Thyroid gland (tissue), 4 donors: ENCODE data around the gene LGR6.
A peak's percentile ranks its signal among the peaks of the same experiment; 100 is the strongest.

ENCODE experiments used
- POLR2A ChIP-seq, 2 donors: fragments of 450-650 bp; IDR thresholded peaks; one replicate each; pipeline ENCODE4 v1.6.1; 2017; ENCODE audit warnings: antibody characterized with exemption in 2 of 2, mild to moderate bottlenecking in 2 of 2, moderate library complexity in 1 of 2
- TF ChIP-seq, protein P1 (sequence below), 6 experiments: fragments of 200-600 bp in 3 of 6; fragments of 450-650 bp in 3 of 6; sonication (generic) in 3 of 6; IDR thresholded peaks; one replicate each; pipeline ENCODE4 v1.5.1; 2016 to 2019; ENCODE audit warnings: antibody characterized with exemption in 6 of 6, mild to moderate bottlenecking in 2 of 6, inconsistent platforms in 1 of 6, moderate library complexity in 1 of 6

DNA sequence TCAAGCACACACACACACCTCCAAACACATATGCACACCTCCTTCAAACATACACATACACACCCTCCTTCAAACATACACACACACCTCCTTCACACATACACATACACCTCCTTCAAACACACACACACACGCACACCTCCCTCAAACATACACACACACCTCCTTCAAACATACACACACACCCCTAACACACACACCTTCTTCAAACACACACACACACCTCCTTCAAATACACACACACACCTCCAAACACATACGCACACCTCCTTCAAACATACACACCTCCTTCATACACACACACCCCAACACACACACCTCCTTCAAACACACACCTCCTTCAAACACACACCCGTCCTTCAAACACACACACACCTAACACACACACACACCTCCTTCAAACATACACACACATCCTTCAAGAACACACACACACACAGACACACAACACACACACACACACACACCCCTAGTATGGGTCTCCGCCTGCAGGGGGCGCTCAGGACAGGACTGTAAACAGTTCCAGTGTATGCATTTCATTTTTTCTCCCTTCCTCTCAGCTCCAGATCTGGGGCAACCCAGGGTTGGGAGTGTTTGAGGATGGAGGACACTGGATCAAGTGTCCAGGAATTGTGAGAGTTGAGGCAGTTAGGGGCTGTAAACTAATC lies 12.1 kb downstream of the LGR6 start:
- no peak for TF ChIP-seq POLR2A (IDR thresholded peaks at IDR 0.05)
- TF ChIP-seq, protein P1, sequence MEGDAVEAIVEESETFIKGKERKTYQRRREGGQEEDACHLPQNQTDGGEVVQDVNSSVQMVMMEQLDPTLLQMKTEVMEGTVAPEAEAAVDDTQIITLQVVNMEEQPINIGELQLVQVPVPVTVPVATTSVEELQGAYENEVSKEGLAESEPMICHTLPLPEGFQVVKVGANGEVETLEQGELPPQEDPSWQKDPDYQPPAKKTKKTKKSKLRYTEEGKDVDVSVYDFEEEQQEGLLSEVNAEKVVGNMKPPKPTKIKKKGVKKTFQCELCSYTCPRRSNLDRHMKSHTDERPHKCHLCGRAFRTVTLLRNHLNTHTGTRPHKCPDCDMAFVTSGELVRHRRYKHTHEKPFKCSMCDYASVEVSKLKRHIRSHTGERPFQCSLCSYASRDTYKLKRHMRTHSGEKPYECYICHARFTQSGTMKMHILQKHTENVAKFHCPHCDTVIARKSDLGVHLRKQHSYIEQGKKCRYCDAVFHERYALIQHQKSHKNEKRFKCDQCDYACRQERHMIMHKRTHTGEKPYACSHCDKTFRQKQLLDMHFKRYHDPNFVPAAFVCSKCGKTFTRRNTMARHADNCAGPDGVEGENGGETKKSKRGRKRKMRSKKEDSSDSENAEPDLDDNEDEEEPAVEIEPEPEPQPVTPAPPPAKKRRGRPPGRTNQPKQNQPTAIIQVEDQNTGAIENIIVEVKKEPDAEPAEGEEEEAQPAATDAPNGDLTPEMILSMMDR (IDR thresholded peaks at IDR 0.05): peak in 1 of 6 experiments; percentile 17
